ENCODE data around the gene UROS. TPM values are rescaled to one million over a fixed set of nuclear protein-coding genes. Genes with fewer than 3 reads are reported as not detected.

Gene UROS
- total RNA-seq, 4 donors from 2014 or later, result 34.7 to 57.8 (median 39.2) TPM

DNA sequence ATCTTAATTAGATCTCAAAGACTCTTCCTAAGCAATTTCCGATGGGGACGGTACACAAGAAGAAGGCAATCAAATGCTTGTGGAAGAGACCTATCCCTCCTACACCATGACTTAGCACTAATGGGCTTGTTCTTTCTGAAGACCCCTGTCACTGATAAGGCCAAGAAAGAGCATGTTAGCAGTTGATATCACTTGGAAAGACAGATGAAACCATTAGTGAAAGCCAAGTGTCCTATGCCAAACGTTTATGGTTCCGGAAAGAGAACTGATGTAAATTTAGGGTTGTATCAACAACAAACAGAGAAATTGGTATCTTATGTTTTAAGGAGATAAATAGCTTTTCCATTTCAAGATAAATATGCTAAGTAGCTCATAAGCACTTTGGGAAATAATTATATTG, 6.5 kb downstream of the UROS start:
- Histone ChIP-seq H3K27ac (no peak overlapping the region), H3K27me3 (no peaks in the 10 kb centered on the region)
- no peak for TF ChIP-seq POLR2A (IDR thresholded peaks at IDR 0.05)
- TF ChIP-seq, protein P1, sequence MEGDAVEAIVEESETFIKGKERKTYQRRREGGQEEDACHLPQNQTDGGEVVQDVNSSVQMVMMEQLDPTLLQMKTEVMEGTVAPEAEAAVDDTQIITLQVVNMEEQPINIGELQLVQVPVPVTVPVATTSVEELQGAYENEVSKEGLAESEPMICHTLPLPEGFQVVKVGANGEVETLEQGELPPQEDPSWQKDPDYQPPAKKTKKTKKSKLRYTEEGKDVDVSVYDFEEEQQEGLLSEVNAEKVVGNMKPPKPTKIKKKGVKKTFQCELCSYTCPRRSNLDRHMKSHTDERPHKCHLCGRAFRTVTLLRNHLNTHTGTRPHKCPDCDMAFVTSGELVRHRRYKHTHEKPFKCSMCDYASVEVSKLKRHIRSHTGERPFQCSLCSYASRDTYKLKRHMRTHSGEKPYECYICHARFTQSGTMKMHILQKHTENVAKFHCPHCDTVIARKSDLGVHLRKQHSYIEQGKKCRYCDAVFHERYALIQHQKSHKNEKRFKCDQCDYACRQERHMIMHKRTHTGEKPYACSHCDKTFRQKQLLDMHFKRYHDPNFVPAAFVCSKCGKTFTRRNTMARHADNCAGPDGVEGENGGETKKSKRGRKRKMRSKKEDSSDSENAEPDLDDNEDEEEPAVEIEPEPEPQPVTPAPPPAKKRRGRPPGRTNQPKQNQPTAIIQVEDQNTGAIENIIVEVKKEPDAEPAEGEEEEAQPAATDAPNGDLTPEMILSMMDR (IDR thresholded peaks at IDR 0.05), result no peak

DNA sequence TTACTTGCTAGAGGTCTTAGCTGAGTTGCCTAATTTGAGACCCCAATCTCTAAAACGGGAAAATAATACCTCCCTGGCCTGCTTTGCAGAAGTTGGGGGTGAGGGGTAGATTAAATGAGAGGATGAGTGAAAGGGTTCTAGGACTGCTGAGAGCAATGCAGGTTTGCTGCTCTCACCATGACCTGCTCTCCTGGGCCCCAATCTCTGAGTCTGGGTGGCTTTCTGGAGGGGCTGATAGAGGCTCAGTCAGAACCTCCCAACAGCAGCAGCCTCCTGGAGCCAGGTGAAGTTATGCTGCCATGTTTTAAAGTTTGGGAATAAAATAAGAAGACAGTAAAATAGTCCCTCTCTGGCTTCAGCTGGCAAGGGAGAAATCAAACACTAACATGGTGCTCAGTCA, 7.3 kb downstream of the UROS start:
- peaks cover 0 to 35% (median 0%) of the 10 kb centered on the region in 3 donors for H3K36me3 ChIP-seq
- no peaks in the 10 kb centered on the region for H3K4me1 ChIP-seq
- H3K27ac ChIP-seq, result no peak overlapping the region
- H3K27me3 ChIP-seq, result no peaks in the 10 kb centered on the region
- no peaks in the 10 kb centered on the region for H3K9me3 ChIP-seq
- no peak overlapping the region for H3K4me3 ChIP-seq
- TF ChIP-seq, protein P1 (IDR thresholded peaks at IDR 0.05), result no peak
- TF ChIP-seq POLR2A (IDR thresholded peaks at IDR 0.05), result no peak
- DNase-seq, result no peak

More for the DNA sequence above, 6.5 kb downstream of the UROS start:
- no peak for DNase-seq
- H3K9me3 ChIP-seq, result no peaks in the 10 kb centered on the region
- no peak overlapping the region for H3K4me3 ChIP-seq
- peaks cover 0 to under 1% (median 0%) of the 10 kb centered on the region in 4 donors for H3K4me1 ChIP-seq
- H3K36me3 ChIP-seq, result peaks cover 0 to 32% (median 0%) of the 10 kb centered on the region in 3 donors

DNA sequence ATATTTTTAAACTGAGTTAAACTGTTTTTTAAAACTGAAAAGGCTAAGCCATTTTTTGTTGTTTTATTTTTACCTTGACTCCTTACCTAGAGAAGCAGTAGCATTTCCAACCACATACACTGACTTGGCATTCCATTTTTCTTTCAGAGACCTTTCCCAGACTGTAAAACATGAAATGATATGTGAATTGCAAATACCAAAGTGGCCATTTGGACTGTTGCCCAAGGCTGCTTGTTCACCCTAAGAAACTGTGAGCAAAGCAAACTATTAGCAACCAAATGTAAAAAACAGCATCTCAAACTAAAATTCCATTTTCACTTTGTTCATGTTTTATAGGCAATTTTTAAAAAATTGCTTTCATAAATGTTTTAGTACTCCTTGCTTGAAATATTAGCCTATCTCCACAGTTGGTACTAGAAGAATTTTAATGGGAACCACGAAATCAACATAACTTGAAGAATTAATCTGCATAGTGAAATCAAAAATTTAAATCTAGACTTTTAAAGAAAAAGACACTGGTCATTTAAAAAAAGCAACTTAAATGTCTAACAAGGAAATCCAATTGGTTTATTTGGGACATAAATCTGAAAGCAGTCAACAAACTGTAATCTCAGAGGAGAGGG, 10.8 kb downstream of the UROS start:
- DNase-seq, result no peak
- Histone ChIP-seq H3K27ac (no peak overlapping the region), H3K9me3 (no peaks in the 10 kb centered on the region), H3K36me3 (peaks cover 0 to 51% (median 0%) of the 10 kb centered on the region in 3 donors), H3K4me3 (no peak overlapping the region), H3K4me1 (no peaks in the 10 kb centered on the region), H3K27me3 (no peaks in the 10 kb centered on the region)
- TF ChIP-seq, protein P1 (IDR thresholded peaks at IDR 0.05), result no peak
- no peak for TF ChIP-seq POLR2A (IDR thresholded peaks at IDR 0.05)

DNA sequence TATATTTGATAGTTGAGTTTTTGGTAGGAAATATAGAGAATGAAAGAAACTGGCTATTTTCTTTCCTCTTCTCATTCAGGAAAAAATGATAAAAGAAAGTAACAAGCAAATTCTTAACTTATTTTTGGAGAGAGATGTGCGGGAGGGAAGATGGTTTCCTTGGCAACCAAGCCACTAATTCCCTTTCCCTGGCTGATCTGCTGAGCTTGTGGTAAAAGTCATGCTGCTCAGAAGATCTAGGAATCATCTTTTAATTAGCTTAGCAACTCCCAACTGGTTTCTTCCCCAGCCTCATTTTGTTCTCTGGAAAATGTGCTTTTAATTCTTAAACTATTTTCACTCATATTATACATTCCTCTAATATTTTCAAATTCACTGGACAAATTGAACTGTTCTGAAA, 11.8 kb downstream of the UROS start:
- H3K27me3 ChIP-seq, result no peaks in the 10 kb centered on the region
- H3K9me3 ChIP-seq, result no peaks in the 10 kb centered on the region
- no peaks in the 10 kb centered on the region for H3K4me1 ChIP-seq
- TF ChIP-seq, protein P1 (IDR thresholded peaks at IDR 0.05), result no peak
- no peak for TF ChIP-seq POLR2A (IDR thresholded peaks at IDR 0.05)
- H3K36me3 ChIP-seq, result peaks cover 0 to 60% (median 0%) of the 10 kb centered on the region in 3 donors
- DNase-seq, result no peak
- no peak overlapping the region for H3K4me3 ChIP-seq
- H3K27ac ChIP-seq, result no peak overlapping the region

DNA sequence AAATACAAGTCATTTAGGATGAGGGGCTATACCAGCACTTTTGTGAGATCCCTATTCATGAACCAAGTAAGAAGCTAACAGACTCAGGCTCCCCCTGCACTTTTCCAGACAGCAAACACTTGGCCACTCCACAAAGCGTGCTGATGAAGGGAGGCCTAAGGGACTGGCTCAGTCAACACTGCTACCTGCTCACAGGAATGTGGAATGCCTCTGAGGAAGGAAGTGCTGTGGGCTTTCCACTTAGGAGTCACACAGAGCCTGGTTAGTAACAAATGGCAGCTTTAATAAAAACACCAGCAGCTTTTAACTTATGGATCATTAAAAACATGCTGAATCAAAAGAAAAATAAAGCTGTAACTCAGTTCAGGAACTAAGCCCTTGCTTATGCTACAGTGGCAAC, 15.0 kb downstream of the UROS start:
- no peaks in the 10 kb centered on the region for H3K9me3 ChIP-seq
- H3K4me3 ChIP-seq, result no peak overlapping the region
- DNase-seq, result no peak
- no peak for TF ChIP-seq POLR2A (IDR thresholded peaks at IDR 0.05)
- TF ChIP-seq, protein P1 (IDR thresholded peaks at IDR 0.05), result no peak
- no peaks in the 10 kb centered on the region for H3K4me1 ChIP-seq
- H3K36me3 ChIP-seq, result peaks cover 0 to 58% (median 0%) of the 10 kb centered on the region in 3 donors
- no peak overlapping the region for H3K27ac ChIP-seq
- no peaks in the 10 kb centered on the region for H3K27me3 ChIP-seq
